Stimulated activated CD4-positive, alpha-beta T cell treated with anti-CD3 and anti-CD28 coated beads, Interleukin-12 subunit alpha, Interleukin-12 subunit beta, amount 100 ng/mL, for 48 hours (primary cell): ENCODE results near the gene IFT20.
"Not testable (repeated sequence)": the region's sequence is repeated elsewhere in the genome, so short reads cannot be mapped to it uniquely, and the experiment has no call there.

Source experiments
- DNase-seq, 3 donors: peaks; one replicate each; pipeline ENCODE4 v3.0.0-alpha.2; 2020; ENCODE audit warnings: low read depth in 2 of 3, low spot score in 1 of 3

Gene IFT20

GRCh38 chr17:28317099-28317965, 17.9 kb downstream of the IFT20 start:
- DNase-seq, result no peak

GRCh38 chr17:28315846-28316705, 19.2 kb downstream of the IFT20 start:
- DNase-seq, result no peak

- no peak for DNase-seq
Measured at GRCh38 chr17:28313841-28314240, 21.4 kb downstream of the IFT20 start.

DNA sequence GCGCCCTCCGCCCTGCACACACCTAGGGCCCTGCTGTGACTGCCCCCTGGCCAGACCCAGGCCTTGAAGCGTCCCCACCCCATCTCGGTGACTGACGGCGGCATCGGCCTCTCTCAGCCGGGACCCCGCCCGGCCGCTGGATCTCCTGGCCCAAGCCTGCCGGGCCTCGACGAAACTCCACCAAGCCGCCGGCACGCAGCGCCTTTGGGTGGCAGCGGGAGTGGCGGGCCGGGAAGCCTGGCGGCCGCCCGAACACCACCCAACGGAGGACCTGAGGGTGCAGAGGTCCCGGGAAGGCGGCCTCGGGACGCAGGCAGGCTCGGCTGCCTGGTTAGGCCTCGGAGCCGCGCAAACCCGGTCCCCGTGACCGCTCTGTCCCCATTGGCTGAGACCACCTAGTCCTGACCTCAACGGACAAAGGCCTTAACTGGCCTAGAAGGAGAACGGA, 28.3 kb downstream of the IFT20 start:
- no peak for DNase-seq

DNA sequence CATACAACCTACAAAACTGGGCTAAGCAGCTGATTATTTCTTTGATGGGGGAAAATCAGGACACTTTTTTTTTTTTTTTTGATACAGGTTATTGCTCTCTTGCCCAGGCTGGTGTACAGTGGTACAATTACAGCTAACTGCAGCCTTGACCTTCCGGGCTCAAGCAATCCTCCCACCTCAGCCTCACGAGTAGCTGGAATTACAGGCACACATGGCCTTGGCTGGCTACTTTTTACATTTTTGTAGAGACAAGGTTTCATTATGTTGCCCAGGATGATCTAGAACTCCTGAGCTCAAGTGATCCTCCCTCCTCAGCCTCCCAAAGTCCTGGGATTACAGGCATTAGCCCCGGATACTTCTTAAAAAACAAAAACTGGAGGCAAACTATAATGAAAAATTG, 36.8 kb downstream of the IFT20 start:
- no peak for DNase-seq

- peak in 1 of 3 donors; percentile 28 for DNase-seq
Measured at GRCh38 chr17:28295677-28296578, 39.3 kb downstream of the IFT20 start.

- DNase-seq, result no peak
Measured at GRCh38 chr17:28293994-28294393, 41.3 kb downstream of the IFT20 start.

DNA sequence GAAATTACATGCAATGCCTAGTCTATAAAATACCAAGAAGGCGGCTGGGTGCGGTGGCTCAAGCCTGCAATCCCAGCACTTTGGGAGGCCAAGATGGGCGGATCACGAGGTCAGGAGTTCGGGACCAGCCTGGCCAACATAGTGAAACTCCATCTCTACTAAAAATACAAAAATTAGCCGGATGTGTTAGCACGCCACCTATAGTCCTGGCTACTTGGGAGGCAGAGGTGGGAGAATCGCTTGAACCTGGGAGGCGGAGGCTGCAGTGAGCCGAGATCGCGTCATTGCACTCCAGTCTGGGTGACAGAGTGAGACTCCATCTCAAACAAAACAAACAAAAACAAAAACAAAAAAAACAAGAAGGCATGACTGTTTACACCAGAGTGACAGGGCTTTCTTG, 42.4 kb downstream of the IFT20 start:
- DNase-seq, result not testable (repeated sequence)

DNA sequence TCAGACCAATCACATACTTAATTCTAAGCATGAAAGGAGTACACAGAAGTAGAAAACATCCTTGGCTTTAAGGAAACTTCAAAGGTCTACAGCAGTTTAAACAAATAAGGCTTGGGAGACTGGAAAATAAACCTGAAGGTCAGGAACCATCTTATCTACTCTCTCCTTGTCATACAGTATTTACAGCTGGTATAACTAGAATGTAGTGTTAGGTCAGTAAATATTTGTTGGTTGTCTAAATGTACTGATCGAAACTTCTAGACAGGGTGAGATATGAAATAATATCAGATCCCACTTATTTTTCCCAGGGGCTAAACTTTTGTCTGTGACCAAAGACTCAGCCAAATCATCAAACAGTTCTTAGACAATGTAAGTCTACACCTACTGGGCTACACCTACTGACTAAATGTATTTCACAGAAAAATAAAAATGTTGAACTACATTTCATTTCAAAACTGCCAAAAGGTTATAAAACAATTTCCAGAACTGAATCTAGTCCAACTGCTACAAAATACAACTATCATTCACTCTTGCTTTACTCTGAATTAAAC, 43.4 kb downstream of the IFT20 start:
- DNase-seq, result no peak

- DNase-seq, result no peak
Measured at GRCh38 chr17:28290703-28291102, 44.6 kb downstream of the IFT20 start.

DNA sequence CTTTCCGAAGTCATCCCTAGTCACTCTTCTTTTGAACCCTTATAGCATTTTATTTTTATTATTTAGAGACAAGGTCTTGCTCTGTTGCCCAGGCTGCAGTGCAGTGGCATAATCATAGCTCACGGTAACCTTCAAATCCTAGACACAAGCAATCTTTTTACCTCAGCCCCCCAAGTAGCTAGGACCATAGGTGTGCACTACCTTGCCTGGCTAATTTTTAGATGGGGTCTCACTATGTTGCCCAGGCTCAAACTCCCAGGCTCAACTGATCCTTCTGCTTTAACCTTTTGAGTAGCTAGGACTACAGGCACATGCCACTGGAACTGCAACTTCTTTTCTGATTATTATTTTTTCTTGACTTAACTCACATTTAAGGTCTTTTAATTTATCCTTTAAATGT, 49.3 kb downstream of the IFT20 start:
- no peak for DNase-seq

DNA sequence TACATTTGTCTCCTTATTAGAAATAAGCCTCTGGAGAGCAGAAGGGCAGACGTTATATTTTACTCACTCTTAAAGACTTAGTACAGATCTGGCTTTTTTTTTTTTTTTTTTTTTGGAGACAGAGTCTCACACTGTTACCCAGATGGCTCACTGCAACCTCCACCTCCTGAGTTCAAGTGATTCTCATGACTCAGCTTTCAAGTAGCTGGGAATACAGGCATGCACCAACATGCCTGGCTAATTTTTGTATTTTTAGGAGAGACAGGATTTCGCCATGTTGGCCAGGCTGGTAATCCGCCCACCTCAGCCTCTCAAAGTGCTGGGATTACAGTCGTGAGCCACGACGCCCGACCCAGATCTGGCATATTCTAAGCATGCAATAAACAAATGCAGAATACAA, 52.7 kb downstream of the IFT20 start:
- DNase-seq, result no peak

DNA sequence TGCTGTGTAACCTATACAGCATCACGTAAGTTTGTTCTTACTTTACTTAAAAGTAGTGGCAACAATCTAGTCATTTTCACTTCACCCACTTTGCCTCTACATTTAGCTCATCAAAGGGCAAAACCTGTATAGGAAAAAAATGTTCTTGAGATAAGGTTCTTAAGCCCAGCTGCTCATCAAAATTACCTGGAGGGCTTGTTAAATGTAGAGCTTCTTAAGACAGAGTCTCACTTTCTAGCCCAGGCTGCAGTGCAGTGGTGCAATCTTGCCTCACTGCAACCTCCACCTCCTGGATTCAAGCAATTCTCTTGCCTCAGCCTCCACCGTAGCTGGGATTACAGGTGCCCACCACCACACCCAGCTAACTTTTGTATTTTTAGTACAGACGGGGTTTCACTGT, 54.4 kb downstream of the IFT20 start:
- no peak for DNase-seq

DNA sequence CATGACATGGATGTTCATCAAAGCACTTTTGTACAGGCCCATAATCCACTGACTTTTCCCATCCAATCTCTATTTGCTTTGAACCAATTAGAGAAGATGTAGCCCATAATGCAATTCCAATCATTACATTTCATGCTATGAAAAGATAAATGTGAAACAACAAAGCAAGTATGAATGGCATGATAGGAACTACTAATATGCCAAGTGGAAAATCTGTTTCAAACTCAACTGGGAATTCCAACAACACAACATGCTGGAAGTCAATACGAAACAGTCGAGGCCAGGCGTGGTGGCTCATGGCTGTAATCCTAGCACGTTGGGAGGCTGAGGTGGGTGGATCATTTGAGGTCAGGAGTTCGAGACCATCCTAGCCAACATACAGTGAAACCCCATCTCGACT, 55.9 kb downstream of the IFT20 start:
- DNase-seq, result no peak
